Measurements from ENCODE around the gene BCLAF1. TPM values are rescaled to one million over a fixed set of nuclear protein-coding genes. Genes with fewer than 3 reads are reported as not detected.

The BCLAF1 gene
- total and polyA plus RNA-seq, 3 experiments from 2014 or later: 130 to 269 (median 247) TPM

GRCh38 chr6:136284909-136285308 is 4.7 kb downstream of the BCLAF1 start:
- no peak overlapping the region for H3K27ac ChIP-seq (ENCODE audit: low read depth, low read length)
- Mint-ChIP-seq H3K9me3 (peaks cover 0 to 7% (median 3%) of the 10 kb centered on the region in 5 donors), H3K27me3 (peaks cover 0 to 14% of the 10 kb centered on the region in 2 donors), H3K36me3 (peaks cover 0 to 70% (median 13%) of the 10 kb centered on the region in 3 donors), H3K4me3 (peak overlapping the region; percentile 79 to 98 (median 98)), H3K4me1 (peaks cover 83 to 95% (median 87%) of the 10 kb centered on the region in 3 donors), H3K27ac (peak overlapping the region; percentile 49 to 100 (median 86))
- peaks cover 15% of the 10 kb centered on the region for H3K36me3 ChIP-seq (ENCODE audit: insufficient read depth, low read length)
- H3K4me3 ChIP-seq (ENCODE audit: low read length): peak overlapping the region; percentile 45
- H3K27me3 ChIP-seq (ENCODE audit: insufficient read depth, low read length, poor library complexity, severe bottlenecking): no peaks in the 10 kb centered on the region
- ChIA-PET CTCF (interaction anchor here (1.0 kb wide), 1 partner anchor 32 kb away, joined by 4 read pairs; no protein-coding TSS in a partner anchor), POLR2A (no interaction called here)
- H3K4me1 ChIP-seq (ENCODE audit: insufficient read depth, low read length): peaks cover 82% of the 10 kb centered on the region
- no peak for DNase-seq
- H3K9me3 ChIP-seq (ENCODE audit: low read length): no peaks in the 10 kb centered on the region

DNA sequence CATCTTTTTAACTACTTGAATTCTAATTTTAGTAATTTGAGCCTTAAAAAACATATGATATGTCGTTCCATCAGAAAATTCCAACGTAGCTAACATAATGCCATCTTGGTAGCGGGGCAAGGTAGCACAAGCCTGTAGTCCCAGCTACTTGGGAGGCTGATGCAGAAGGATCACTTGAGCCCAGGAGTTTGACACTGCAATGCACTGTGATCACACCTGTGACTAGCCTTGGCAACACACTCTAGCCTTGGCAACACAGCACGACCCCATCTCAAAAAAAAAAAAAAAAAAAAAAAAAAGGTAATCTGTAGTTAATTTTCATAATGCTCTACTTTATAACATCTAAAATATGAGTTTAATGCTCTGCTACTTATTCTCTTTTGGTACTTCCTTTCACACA is 6.7 kb downstream of the BCLAF1 start:
- Histone ChIP-seq H3K27me3 (ENCODE audit: insufficient read depth, low read length, poor library complexity, severe bottlenecking) (no peaks in the 10 kb centered on the region), H3K4me1 (ENCODE audit: insufficient read depth, low read length) (peaks cover 80% of the 10 kb centered on the region), H3K9me3 (ENCODE audit: low read length) (no peaks in the 10 kb centered on the region), H3K27ac (ENCODE audit: low read depth, low read length) (no peak overlapping the region), H3K4me3 (ENCODE audit: low read length) (no peak overlapping the region), H3K36me3 (ENCODE audit: insufficient read depth, low read length) (peaks cover 22% of the 10 kb centered on the region)
- Mint-ChIP-seq H3K4me1 (peaks cover 88 to 97% (median 96%) of the 10 kb centered on the region in 3 donors), H3K4me3 (peak overlapping the region; percentile 67 to 78 (median 72)), H3K36me3 (peaks cover 0 to 67% (median 15%) of the 10 kb centered on the region in 3 donors), H3K27ac (peak overlapping the region; percentile 58 to 100 (median 82)), H3K9me3 (no peaks in the 10 kb centered on the region), H3K27me3 (no peaks in the 10 kb centered on the region)
- DNase-seq: no peak
- CTCF ChIA-PET: no interaction called here
- POLR2A ChIA-PET: no interaction called here

DNA sequence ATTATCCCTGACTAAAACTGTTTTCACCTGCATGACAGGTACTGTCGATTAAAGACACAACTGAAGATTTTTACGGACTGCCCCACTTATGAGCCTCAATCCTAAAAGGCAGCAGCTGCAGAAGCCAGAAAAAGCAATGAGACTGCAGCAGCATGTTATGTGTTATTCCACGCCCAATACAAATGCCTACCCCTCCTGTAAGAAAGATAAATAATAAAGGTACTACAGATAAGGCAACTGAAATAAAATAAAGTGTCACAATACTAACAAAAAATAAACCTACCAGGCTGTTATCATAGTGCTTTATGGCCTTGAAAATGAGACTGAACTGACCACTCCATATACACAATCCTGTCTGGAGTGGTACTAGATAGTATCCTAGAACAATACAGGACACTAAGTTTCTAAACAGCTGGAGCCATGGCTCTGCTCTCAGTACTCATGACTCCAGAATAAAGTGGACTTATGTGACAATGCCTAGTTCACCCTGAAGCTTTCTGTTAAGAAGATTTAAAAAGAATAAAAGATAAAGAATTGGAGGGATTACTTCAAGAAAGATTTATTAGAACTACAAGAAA is 9.5 kb downstream of the BCLAF1 start:
- H3K36me3 ChIP-seq (ENCODE audit: insufficient read depth, low read length): peaks cover 31% of the 10 kb centered on the region
- no peak for DNase-seq
- ChIA-PET POLR2A (interaction anchor here (1.1 kb wide), 1 partner anchor 9 kb away, joined by 3 read pairs; no protein-coding TSS in a partner anchor), CTCF (no interaction called here)
- no peaks in the 10 kb centered on the region for H3K27me3 ChIP-seq (ENCODE audit: insufficient read depth, low read length, poor library complexity, severe bottlenecking)
- Mint-ChIP-seq H3K9me3 (no peaks in the 10 kb centered on the region), H3K4me3 (peak overlapping the region in 5 of 7 donors; percentile 16 to 78 (median 59)), H3K4me1 (peaks cover 77 to 87% (median 77%) of the 10 kb centered on the region in 3 donors), H3K27ac (peak overlapping the region in 7 of 8 donors; percentile 2 to 60 (median 33)), H3K27me3 (no peaks in the 10 kb centered on the region), H3K36me3 (peaks cover 0 to 74% (median 18%) of the 10 kb centered on the region in 3 donors)
- H3K4me1 ChIP-seq (ENCODE audit: insufficient read depth, low read length): peaks cover 66% of the 10 kb centered on the region
- H3K9me3 ChIP-seq (ENCODE audit: low read length): no peaks in the 10 kb centered on the region
- H3K4me3 ChIP-seq (ENCODE audit: low read length): no peak overlapping the region
- no peak overlapping the region for H3K27ac ChIP-seq (ENCODE audit: low read depth, low read length)

- Histone ChIP-seq H3K27me3 (ENCODE audit: insufficient read depth, low read length, poor library complexity, severe bottlenecking) (no peaks in the 10 kb centered on the region), H3K9me3 (ENCODE audit: low read length) (no peaks in the 10 kb centered on the region), H3K36me3 (ENCODE audit: insufficient read depth, low read length) (peaks cover 61% of the 10 kb centered on the region), H3K4me1 (ENCODE audit: insufficient read depth, low read length) (peaks cover 12% of the 10 kb centered on the region), H3K4me3 (ENCODE audit: low read length) (no peak overlapping the region), H3K27ac (ENCODE audit: low read depth, low read length) (no peak overlapping the region)
- Mint-ChIP-seq H3K4me3 (no peak overlapping the region), H3K27ac (peak overlapping the region in 2 of 8 donors; percentile 11 to 16), H3K9me3 (no peaks in the 10 kb centered on the region), H3K4me1 (peaks cover 53 to 73% (median 73%) of the 10 kb centered on the region in 3 donors), H3K36me3 (peaks cover 18 to 85% (median 33%) of the 10 kb centered on the region in 3 donors), H3K27me3 (no peaks in the 10 kb centered on the region)
- ChIA-PET CTCF (interaction anchor here (1.3 kb wide), 1 partner anchor 13 kb away, joined by 5 read pairs; no protein-coding TSS in a partner anchor), POLR2A (interaction anchor here (1.3 kb wide), 1 partner anchor 16 kb away, joined by 4 read pairs; the partner anchor contains the start of gene BCLAF1)
- no peak for DNase-seq
Measured at GRCh38 chr6:136274062-136274461, 15.6 kb downstream of the BCLAF1 start.

- Histone ChIP-seq H3K36me3 (ENCODE audit: insufficient read depth, low read length) (peaks cover 80% of the 10 kb centered on the region), H3K4me3 (ENCODE audit: low read length) (no peak overlapping the region), H3K9me3 (ENCODE audit: low read length) (no peaks in the 10 kb centered on the region), H3K27ac (ENCODE audit: low read depth, low read length) (no peak overlapping the region), H3K27me3 (ENCODE audit: insufficient read depth, low read length, poor library complexity, severe bottlenecking) (no peaks in the 10 kb centered on the region), H3K4me1 (ENCODE audit: insufficient read depth, low read length) (no peaks in the 10 kb centered on the region)
- H3K36me3 Mint-ChIP-seq: peaks cover 10 to 95% (median 36%) of the 10 kb centered on the region in 3 donors
- no peak overlapping the region for H3K4me3 Mint-ChIP-seq
- POLR2A ChIA-PET: no interaction called here
- peak overlapping the region in 7 of 8 donors; percentile 4 to 95 (median 24) for H3K27ac Mint-ChIP-seq
- CTCF ChIA-PET: no interaction called here
- H3K4me1 Mint-ChIP-seq: peaks cover 38 to 72% (median 62%) of the 10 kb centered on the region in 3 donors
- H3K9me3 Mint-ChIP-seq: no peaks in the 10 kb centered on the region
- H3K27me3 Mint-ChIP-seq: no peaks in the 10 kb centered on the region
- DNase-seq: no peak
Measured at GRCh38 chr6:136265101-136265500, 24.5 kb downstream of the BCLAF1 start.

DNA sequence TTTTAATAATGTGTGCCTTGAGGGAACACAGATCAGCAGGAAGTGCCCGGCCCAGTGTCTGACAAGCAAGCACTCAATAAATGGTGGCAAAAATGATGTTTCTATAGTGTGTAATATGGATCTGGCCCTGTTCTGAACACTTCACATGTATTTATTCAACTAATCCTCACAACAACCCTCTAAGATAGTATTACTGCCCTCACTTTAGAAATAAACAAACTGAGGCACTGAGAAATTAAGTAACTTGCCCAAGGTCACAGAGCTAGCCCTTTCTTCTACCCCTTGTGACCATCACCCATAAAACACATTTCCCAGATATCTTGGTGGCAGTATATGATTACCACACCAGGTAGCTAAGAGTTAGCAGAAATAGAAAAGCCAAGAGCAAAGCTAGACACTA is 26.7 kb downstream of the BCLAF1 start:
- H3K36me3 Mint-ChIP-seq: peaks cover 6 to 98% (median 27%) of the 10 kb centered on the region in 3 donors

GRCh38 chr6:136254851-136255466 is 34.7 kb downstream of the BCLAF1 start:
- Mint-ChIP-seq H3K36me3 (peaks cover 0 to 39% (median 0%) of the 10 kb centered on the region in 3 donors), H3K4me3 (peak overlapping the region in 1 of 7 donors; percentile 25)
- POLR2A ChIA-PET: interaction anchor here (0.6 to 1.2 kb wide), 3 partner anchors 9 to 46 kb away, joined by 3 to 6 read pairs (median 3); partner anchors contain the start of gene BCLAF1

More for the DNA sequence above, 26.7 kb downstream of the BCLAF1 start:
- no peak for DNase-seq
- H3K27me3 Mint-ChIP-seq: no peaks in the 10 kb centered on the region
- H3K27ac Mint-ChIP-seq: peak overlapping the region in 5 of 8 donors; percentile 3 to 47 (median 22)
- Histone ChIP-seq H3K36me3 (ENCODE audit: insufficient read depth, low read length) (peaks cover 81% of the 10 kb centered on the region), H3K27ac (ENCODE audit: low read depth, low read length) (no peak overlapping the region), H3K9me3 (ENCODE audit: low read length) (no peaks in the 10 kb centered on the region), H3K4me3 (ENCODE audit: low read length) (no peak overlapping the region), H3K27me3 (ENCODE audit: insufficient read depth, low read length, poor library complexity, severe bottlenecking) (no peaks in the 10 kb centered on the region), H3K4me1 (ENCODE audit: insufficient read depth, low read length) (no peaks in the 10 kb centered on the region)
- no peak overlapping the region for H3K4me3 Mint-ChIP-seq
- CTCF ChIA-PET: no interaction called here
- no peaks in the 10 kb centered on the region for H3K9me3 Mint-ChIP-seq
- H3K4me1 Mint-ChIP-seq: peaks cover 33 to 54% (median 48%) of the 10 kb centered on the region in 3 donors
- POLR2A ChIA-PET: no interaction called here

More at GRCh38 chr6:136254851-136255466, 34.7 kb downstream of the BCLAF1 start:
- H3K27ac Mint-ChIP-seq: peak overlapping the region in 1 of 8 donors; percentile 38
- H3K9me3 Mint-ChIP-seq: no peaks in the 10 kb centered on the region
- peaks cover 0 to 2% of the 10 kb centered on the region in 2 donors for H3K27me3 Mint-ChIP-seq
- H3K27me3 ChIP-seq (ENCODE audit: insufficient read depth, low read length, poor library complexity, severe bottlenecking): no peaks in the 10 kb centered on the region
- no peak overlapping the region for H3K27ac ChIP-seq (ENCODE audit: low read depth, low read length)
- H3K4me1 Mint-ChIP-seq: peaks cover 18 to 32% (median 28%) of the 10 kb centered on the region in 3 donors
- peaks cover 10% of the 10 kb centered on the region for H3K4me1 ChIP-seq (ENCODE audit: insufficient read depth, low read length)
- CTCF ChIA-PET: interaction anchor here (1.3 to 1.7 kb wide), 2 partner anchors 29 to 33 kb away, joined by 3 to 5 read pairs; no protein-coding TSS in a partner anchor
- peaks cover 20% of the 10 kb centered on the region for H3K36me3 ChIP-seq (ENCODE audit: insufficient read depth, low read length)
- H3K9me3 ChIP-seq (ENCODE audit: low read length): no peaks in the 10 kb centered on the region
- H3K4me3 ChIP-seq (ENCODE audit: low read length): no peak overlapping the region
- DNase-seq: no peak
